ENCODE measurements around the gene TMEM60. TPM values are rescaled to one million over a fixed set of nuclear protein-coding genes. Genes with fewer than 3 reads are reported as not detected.

TMEM60 gene
- total and polyA plus RNA-seq, 2 donors from 2014 or later: 11.9 to 32.4 TPM

DNA sequence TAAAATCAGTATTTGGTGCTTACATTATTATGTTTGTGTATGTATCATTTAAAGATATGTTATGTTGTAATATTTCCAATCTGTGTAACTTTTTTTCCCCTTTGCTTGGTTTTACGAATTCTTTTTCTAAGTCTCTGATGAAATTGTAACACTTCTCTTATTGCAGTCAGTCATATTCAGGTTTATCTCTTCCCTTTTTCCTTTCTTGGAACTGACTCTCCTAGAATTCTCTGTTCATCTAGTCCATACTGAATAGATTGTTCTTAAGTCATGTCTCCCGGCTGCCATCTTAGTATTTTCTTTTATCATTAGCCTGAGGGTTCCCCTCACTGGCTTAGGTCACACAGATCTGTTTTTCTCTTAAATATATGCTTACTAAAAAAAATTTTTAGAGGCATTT lies 45.0 kb upstream of the TMEM60 start:
- Histone ChIP-seq H3K27ac (ENCODE audit: low read depth in 2 of 2, low read length in 2 of 2) (no peak overlapping the region), H3K4me3 (ENCODE audit: low read length in 3 of 3) (no peak overlapping the region), H3K4me1 (ENCODE audit: control insufficient read depth in 2 of 3, insufficient read depth in 2 of 3, low read depth in 1 of 3, low read length in 3 of 3) (no peaks in the 10 kb centered on the region), H3K9me3 (ENCODE audit: control insufficient read depth in 2 of 3, insufficient read depth in 1 of 3, low read length in 3 of 3) (no peaks in the 10 kb centered on the region), H3K27me3 (ENCODE audit: control insufficient read depth, insufficient read depth, low read length) (no peaks in the 10 kb centered on the region), H3K36me3 (ENCODE audit: control insufficient read depth in 2 of 3, insufficient read depth in 3 of 3, low read length in 3 of 3) (no peaks in the 10 kb centered on the region), H3K9ac (ENCODE audit: low read length in 3 of 3) (no peak overlapping the region)
- no peak for DNase-seq
- FAIRE-seq: no peak
- TF ChIP-seq, protein P1, sequence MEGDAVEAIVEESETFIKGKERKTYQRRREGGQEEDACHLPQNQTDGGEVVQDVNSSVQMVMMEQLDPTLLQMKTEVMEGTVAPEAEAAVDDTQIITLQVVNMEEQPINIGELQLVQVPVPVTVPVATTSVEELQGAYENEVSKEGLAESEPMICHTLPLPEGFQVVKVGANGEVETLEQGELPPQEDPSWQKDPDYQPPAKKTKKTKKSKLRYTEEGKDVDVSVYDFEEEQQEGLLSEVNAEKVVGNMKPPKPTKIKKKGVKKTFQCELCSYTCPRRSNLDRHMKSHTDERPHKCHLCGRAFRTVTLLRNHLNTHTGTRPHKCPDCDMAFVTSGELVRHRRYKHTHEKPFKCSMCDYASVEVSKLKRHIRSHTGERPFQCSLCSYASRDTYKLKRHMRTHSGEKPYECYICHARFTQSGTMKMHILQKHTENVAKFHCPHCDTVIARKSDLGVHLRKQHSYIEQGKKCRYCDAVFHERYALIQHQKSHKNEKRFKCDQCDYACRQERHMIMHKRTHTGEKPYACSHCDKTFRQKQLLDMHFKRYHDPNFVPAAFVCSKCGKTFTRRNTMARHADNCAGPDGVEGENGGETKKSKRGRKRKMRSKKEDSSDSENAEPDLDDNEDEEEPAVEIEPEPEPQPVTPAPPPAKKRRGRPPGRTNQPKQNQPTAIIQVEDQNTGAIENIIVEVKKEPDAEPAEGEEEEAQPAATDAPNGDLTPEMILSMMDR (IDR thresholded peaks at IDR 0.05; ENCODE audit: borderline replicate concordance, extremely low read depth, insufficient read depth): no peak
- intact Hi-C loops (cut with DNase I): no loop called here

DNA sequence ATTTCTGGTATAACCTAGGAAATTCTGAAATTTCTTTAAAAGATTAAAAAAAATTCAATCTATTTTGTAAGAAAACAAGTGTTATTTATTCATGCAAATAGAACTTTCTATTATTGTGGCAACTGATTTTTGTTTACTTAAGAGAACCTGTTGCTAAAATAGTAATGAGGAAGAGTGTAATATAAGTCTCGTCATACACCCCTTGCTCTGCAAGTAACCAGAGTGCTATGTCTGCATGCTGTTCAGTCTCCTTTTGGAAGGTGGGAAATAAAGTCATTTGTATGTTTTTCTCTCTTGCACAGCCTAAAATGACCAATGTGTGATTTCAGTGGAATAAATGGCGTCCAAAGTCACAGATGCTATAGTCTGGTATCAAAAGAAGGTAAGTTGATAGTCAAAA lies 41.7 kb upstream of the TMEM60 start:
- intact Hi-C loops (cut with DNase I): no loop called here

DNA sequence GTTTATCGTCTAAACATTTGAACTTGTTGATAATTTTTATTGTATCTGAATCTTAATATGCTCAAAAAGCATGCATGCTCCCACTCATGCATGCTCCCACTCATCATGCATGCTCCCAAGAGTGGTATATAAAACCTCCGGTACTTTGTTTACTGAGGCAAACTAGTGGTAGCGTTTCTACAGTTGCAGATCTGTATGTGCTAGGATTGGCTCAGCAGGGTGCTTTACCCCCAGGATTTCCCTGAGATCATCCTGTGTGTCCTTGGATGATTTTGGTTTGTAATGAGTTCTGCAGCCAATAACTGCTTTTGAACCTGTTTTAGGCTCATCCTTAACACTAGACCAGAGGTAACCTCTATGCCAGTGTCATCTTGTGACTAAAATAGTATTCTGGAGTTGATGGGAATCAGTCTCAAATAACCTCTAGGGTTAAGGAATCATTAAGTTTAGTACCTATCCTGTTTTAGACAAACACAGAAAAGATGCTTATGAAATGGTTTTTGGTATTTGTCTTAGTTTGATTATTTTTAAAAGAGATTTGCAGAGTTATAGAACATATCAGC lies 40.8 kb upstream of the TMEM60 start:
- peaks cover 0 to 3% (median 0%) of the 10 kb centered on the region in 3 donors for H3K4me1 ChIP-seq (ENCODE audit: control insufficient read depth in 2 of 3, insufficient read depth in 2 of 3, low read depth in 1 of 3, low read length in 3 of 3)
- H3K27ac ChIP-seq (ENCODE audit: low read depth in 2 of 2, low read length in 2 of 2): no peak overlapping the region
- H3K36me3 ChIP-seq (ENCODE audit: control insufficient read depth in 2 of 3, insufficient read depth in 3 of 3, low read length in 3 of 3): no peaks in the 10 kb centered on the region
- TF ChIP-seq, protein P1 (IDR thresholded peaks at IDR 0.05; ENCODE audit: borderline replicate concordance, extremely low read depth, insufficient read depth): no peak
- DNase-seq (no peak), FAIRE-seq (no peak)
- no peak overlapping the region for H3K9ac ChIP-seq (ENCODE audit: low read length in 3 of 3)
- intact Hi-C loops (cut with DNase I): no loop called here
- no peaks in the 10 kb centered on the region for H3K9me3 ChIP-seq (ENCODE audit: control insufficient read depth in 2 of 3, insufficient read depth in 1 of 3, low read length in 3 of 3)
- H3K4me3 ChIP-seq (ENCODE audit: low read length in 3 of 3): no peak overlapping the region
- H3K27me3 ChIP-seq (ENCODE audit: control insufficient read depth, insufficient read depth, low read length): no peaks in the 10 kb centered on the region

More for the DNA sequence above, 41.7 kb upstream of the TMEM60 start:
- H3K9me3 ChIP-seq (ENCODE audit: control insufficient read depth in 2 of 3, insufficient read depth in 1 of 3, low read length in 3 of 3): no peaks in the 10 kb centered on the region
- TF ChIP-seq, protein P1 (IDR thresholded peaks at IDR 0.05; ENCODE audit: borderline replicate concordance, extremely low read depth, insufficient read depth): no peak
- H3K4me1 ChIP-seq (ENCODE audit: control insufficient read depth in 2 of 3, insufficient read depth in 2 of 3, low read depth in 1 of 3, low read length in 3 of 3): no peaks in the 10 kb centered on the region
- H3K27me3 ChIP-seq (ENCODE audit: control insufficient read depth, insufficient read depth, low read length): no peaks in the 10 kb centered on the region
- H3K4me3 ChIP-seq (ENCODE audit: low read length in 3 of 3): no peak overlapping the region
- H3K27ac ChIP-seq (ENCODE audit: low read depth in 2 of 2, low read length in 2 of 2): no peak overlapping the region
- no peak overlapping the region for H3K9ac ChIP-seq (ENCODE audit: low read length in 3 of 3)
- H3K36me3 ChIP-seq (ENCODE audit: control insufficient read depth in 2 of 3, insufficient read depth in 3 of 3, low read length in 3 of 3): no peaks in the 10 kb centered on the region
- FAIRE-seq (no peak), DNase-seq (no peak)

DNA sequence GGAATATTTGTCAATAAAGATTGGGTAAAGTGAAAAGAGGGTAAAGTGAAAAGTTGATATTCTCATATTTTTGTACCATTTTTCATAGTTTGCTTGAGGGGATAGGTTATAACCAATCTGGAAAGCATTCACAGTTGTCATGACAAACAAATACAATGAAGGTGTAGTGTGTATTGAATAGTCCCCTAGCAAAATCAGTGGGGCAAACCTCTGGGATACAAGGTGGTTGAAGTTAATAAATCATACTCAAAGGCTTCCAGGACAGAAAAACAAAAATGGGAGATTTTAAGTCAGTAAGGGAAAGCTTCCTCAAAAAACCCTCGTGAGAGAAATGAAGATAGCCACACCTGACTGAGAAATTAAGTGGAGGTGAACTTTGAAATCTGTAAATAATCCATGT lies 39.7 kb upstream of the TMEM60 start:
- Histone ChIP-seq H3K36me3 (ENCODE audit: control insufficient read depth in 2 of 3, insufficient read depth in 3 of 3, low read length in 3 of 3) (no peaks in the 10 kb centered on the region), H3K4me1 (ENCODE audit: control insufficient read depth in 2 of 3, insufficient read depth in 2 of 3, low read depth in 1 of 3, low read length in 3 of 3) (peaks cover 0 to 3% (median 0%) of the 10 kb centered on the region in 3 donors), H3K27me3 (ENCODE audit: control insufficient read depth, insufficient read depth, low read length) (no peaks in the 10 kb centered on the region), H3K9ac (ENCODE audit: low read length in 3 of 3) (no peak overlapping the region), H3K27ac (ENCODE audit: low read depth in 2 of 2, low read length in 2 of 2) (no peak overlapping the region), H3K9me3 (ENCODE audit: control insufficient read depth in 2 of 3, insufficient read depth in 1 of 3, low read length in 3 of 3) (no peaks in the 10 kb centered on the region), H3K4me3 (ENCODE audit: low read length in 3 of 3) (no peak overlapping the region)
- intact Hi-C loops (cut with DNase I): no loop called here
- TF ChIP-seq, protein P1 (IDR thresholded peaks at IDR 0.05; ENCODE audit: borderline replicate concordance, extremely low read depth, insufficient read depth): no peak
- FAIRE-seq (no peak), DNase-seq (no peak)

All from kidney (tissue), 14 donors.